NCI-H526 treated with DMSO at 0.1 percent for 48 hours (cell line): ENCODE results near the gene AOC1.

Experiments
- DNase-seq: peaks from one replicate; lab custom pipeline; 2025; lab: John Stamatoyannopoulos, UW

Gene AOC1

GRCh38 chr7:150835702-150836280 lies 16.5 kb upstream of the AOC1 start:
- no peak for DNase-seq

GRCh38 chr7:150838965-150839650 lies 13.2 kb upstream of the AOC1 start:
- DNase-seq, result no peak

GRCh38 chr7:150842018-150842417 lies 10.3 kb upstream of the AOC1 start:
- no peak for DNase-seq

GRCh38 chr7:150842716-150843115 lies 9.6 kb upstream of the AOC1 start:
- no peak for DNase-seq

- DNase-seq, result no peak
Measured at GRCh38 chr7:150845421-150845861, 6.9 kb upstream of the AOC1 start.

GRCh38 chr7:150846291-150847115 lies 5.8 kb upstream of the AOC1 start:
- DNase-seq, result no peak

GRCh38 chr7:150847536-150847935 lies 4.8 kb upstream of the AOC1 start:
- no peak for DNase-seq

GRCh38 chr7:150848111-150848510 lies 4.2 kb upstream of the AOC1 start:
- no peak for DNase-seq

- DNase-seq, result no peak
Measured at GRCh38 chr7:150848561-150849115, 3.7 kb upstream of the AOC1 start.

- DNase-seq, result no peak
Measured at GRCh38 chr7:150849204-150849775, 3.0 kb upstream of the AOC1 start.

GRCh38 chr7:150850273-150850672 lies 2.0 kb upstream of the AOC1 start:
- DNase-seq, result no peak

- no peak for DNase-seq
Measured at GRCh38 chr7:150851492-150852370, 586 bp upstream of the AOC1 start.

- no peak for DNase-seq
Measured at GRCh38 chr7:150854066-150855000, 2.0 kb downstream of the AOC1 start.

- DNase-seq, result no peak
Measured at GRCh38 chr7:150855046-150855445, 2.7 kb downstream of the AOC1 start.

- DNase-seq, result no peak
Measured at GRCh38 chr7:150855476-150856302, 3.4 kb downstream of the AOC1 start.

- no peak for DNase-seq
Measured at GRCh38 chr7:150856303-150857275, 4.3 kb downstream of the AOC1 start.

- no peak for DNase-seq
Measured at GRCh38 chr7:150857276-150858055, 5.1 kb downstream of the AOC1 start.
